GM21529 (cell line): ENCODE data around the gene ABCF3.
A peak's percentile ranks its signal among the peaks of the same experiment; 100 is the strongest.

ENCODE experiments used
- ATAC-seq: cut with Tn5 transposase; IDR thresholded peaks from one replicate; pipeline ENCODE4 v1.9.1; 2021; ENCODE audit not compliant: unreplicated experiment

The ABCF3 gene

GRCh38 chr3:184166671-184167070 lies 19.3 kb upstream of the ABCF3 start:
- ATAC-seq, result no peak

GRCh38 chr3:184167786-184168185 lies 18.2 kb upstream of the ABCF3 start:
- no peak for ATAC-seq

DNA sequence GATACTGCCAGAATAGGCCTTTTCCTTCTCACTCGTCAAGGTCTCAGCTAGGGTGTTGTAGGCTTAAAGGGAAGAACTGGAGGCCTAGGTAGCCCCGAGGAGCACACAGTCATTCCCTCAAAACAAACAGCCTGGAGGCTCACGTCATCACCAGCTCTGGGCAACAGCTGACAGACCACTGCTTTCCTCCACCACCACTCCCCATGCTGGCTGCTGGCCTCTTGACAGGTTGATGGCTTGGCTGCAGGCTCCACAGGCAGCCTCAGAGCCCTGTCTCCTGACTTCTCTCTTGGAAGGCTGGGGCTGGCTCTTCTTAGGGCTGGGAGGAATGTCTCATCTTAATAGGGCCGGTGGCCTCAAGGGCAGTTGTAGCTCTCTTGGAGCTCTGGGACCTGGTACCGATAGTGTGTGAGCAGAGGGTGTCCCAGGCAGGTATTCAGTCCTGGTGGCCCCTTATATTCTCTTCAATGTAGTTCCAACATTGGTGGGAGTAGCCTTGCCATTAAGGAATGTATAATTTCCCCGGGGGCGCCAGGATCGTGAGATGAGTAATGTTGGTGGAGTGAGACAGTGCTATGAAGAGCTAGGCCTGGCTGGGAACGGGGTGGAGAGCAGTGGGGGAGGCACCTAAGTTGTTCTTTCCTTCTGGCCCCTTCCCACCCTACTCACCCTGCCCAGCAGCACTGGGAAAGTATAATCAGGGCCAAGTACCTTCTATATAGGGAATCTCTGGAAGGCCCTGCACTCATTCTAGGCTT lies 17.5 kb upstream of the ABCF3 start:
- ATAC-seq, result no peak

GRCh38 chr3:184169896-184170875 lies 15.8 kb upstream of the ABCF3 start:
- ATAC-seq, result no peak

DNA sequence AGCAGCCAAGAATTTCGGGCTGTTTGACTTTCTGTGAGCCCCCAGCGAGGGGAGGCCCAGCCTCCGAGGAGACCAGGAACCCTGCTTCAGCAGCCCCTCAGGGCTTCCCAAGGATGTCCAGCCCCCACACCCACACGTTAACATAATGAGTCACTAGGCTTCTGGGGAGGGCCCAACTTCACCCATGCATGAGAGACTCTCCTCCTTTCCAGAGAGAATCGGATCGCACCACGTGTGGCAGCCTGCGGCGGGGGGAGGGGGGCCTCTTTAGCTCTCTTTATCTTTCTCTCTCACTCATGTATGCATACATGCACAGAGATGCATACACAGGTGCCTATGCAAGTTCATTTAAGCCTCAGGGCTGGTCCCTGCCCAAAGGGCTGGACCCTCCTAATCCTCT lies 14.4 kb upstream of the ABCF3 start:
- ATAC-seq, result no peak

- ATAC-seq, result no peak
Measured at GRCh38 chr3:184172681-184173373, 13.2 kb upstream of the ABCF3 start.

DNA sequence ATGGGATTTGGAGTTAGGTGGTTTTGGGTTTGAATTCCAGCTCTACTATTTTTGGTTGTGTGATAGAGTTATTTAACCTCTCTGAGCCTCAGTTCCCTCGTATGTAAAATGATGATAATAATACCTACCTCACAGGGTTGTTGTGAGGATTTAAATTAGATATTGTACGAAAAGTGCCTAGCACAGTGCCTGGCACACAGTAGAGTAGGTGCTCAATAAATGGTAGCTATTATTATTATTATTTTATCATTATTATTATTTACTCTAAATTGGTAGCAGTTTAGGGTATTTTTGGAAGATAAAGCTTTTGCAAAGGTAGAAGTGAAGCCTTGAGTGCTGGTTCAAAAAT lies 12.7 kb upstream of the ABCF3 start:
- no peak for ATAC-seq

DNA sequence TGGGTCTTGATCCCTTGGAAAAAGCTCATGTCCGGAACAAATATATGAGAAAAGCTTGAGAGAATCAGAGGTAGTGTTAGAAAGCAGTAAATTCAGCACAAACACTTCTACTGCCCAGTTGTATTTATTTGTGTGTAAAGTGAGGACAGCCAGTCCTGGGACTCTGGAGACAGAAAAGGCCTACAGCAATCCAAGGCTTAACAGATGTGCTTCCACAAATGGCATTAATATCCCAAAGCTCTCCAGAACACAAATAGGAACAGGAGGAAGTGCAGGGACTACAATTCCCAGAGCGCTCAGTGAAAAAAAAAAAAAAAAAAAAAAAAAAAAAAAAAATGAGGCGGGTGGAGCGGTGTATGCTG lies 11.7 kb upstream of the ABCF3 start:
- ATAC-seq, result no peak

DNA sequence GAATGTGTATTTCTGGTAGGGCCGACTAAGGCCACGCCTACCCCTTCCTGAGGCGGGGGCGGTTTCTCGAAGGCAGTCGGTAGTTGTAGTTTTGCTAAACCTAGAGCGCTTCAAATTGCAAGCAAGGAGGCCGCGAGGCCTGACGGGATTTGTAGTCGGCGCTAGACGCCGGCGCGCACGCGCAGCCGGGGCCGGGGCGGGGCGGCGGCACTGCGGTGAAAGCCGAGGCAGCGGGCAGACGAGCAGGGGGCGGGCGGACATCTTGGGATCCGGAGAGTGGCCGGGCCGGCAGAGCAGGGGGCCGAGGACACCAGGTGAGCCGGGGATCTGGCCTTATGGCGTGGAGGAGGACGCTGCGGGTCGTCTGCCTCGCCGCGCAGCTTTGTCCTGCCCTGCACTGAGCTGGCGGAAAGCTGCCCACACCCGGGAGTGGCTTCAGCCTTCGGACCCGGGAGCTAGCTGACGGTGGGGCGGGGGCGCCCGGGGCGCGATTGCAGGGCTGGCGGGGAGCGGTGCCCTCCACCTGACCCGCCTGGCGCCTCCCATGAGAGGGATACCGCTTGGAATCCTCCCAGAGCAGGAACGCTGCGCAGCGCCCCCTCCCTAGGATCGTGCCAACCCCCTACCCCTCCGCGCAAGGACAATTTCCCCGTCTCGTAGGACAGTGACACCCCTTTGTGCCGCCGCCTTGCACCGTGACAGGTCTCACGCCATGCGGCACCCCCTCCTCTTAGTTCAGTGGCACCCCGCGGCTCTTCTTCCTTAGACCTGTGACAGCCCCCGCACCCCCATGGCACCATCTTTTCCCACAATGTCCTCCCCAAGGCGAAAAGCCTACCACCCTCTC lies 11.1 kb upstream of the ABCF3 start, which contains the start of gene AP2M1:
TSS of gene AP2M1 (plus strand) at position 210 of the 847 bp plus-strand sequence. CDS start 2,139 bp downstream, outside the sequence.
- ATAC-seq, result peak; percentile 96

GRCh38 chr3:184175506-184175905 lies 10.5 kb upstream of the ABCF3 start:
- no peak for ATAC-seq

GRCh38 chr3:184175981-184176376 lies 10.0 kb upstream of the ABCF3 start:
- ATAC-seq, result no peak

DNA sequence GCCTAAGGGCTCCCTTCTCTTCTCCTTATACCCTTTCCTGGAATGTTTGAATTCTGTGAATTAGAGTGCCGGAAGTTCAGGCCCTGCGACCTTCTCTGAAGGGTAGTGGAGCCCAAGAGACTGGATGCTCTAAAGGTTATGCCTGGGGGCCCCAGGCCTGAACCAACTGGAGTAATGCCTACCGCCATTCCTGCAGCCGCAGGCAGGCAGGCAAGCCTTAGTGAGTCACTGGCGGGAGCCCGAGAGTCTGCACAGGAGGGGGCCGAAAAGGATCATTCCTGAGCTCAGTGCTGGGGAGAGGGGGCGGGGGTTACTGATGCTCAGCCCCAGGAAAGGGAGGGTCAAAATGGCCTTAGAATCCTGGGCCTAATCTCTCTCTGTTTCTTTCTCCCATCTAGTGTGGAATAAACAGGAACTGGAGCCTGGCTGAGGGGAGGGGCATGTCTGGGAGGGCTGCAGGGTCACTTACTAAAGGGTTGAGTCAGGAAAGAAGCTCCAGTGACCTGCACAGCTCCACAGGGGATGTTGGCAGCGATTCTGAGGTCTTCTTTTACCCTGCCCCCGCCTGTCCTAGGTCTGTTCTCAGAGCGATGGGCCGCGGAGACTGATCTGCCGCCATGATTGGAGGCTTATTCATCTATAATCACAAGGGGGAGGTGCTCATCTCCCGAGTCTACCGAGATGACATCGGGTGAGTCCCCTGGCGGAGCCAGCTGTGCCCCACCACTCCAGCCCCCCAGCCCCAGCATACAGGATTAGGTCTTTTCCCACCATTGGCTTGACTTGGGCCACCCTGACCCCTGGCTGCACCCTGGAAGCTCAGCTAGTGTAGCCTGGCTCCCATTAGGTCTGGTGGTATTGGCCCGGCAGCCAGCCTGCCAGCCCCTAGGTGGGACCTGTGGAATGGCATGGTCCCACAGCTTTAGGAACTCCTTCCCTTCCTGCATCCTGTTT lies 9.3 kb upstream of the ABCF3 start:
- ATAC-seq, result no peak

DNA sequence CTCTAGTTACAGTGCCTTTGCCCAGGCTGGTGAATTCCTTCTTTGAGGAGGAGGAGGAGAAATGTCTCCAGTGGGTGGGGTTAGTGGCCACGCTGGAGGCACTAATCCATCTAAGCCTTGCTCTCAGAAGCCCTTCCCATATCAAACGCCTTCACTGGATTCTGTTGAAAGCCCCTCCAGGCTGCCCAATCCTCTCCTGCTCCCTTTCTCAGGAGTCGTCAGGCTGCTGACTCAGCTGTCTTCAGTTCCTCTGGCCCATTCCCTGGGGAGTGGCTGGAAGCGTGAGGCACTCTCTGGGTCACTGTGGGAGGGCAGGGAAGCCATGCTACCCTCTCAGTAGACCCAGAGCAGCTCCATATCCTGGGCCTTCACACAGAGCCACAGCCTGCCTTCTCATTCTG lies 8.7 kb upstream of the ABCF3 start:
- ATAC-seq, result no peak

GRCh38 chr3:184177767-184178306 lies 8.2 kb upstream of the ABCF3 start:
- ATAC-seq, result no peak

DNA sequence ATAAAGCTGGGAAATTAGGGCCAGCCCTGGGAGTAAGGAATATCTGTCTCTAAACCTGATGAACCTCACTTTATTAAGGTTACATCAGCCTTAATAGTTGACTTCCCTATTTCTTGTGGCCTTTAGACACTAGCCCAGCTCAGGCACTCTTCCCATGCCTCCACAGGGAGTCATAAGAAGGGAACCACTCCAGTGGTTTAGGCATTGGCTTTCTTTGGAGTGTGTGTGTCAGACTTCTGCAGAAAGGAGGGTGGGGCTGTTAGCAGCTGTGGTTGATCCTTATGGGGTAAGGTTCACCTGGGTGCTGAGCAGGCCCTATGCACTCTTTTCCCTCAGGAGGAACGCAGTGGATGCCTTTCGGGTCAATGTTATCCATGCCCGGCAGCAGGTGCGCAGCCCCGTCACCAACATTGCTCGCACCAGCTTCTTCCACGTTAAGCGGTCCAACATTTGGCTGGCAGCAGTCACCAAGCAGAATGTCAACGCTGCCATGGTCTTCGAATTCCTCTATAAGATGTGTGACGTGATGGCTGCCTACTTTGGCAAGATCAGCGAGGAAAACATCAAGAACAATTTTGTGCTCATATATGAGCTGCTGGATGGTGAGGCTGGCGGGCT lies 7.4 kb upstream of the ABCF3 start:
- no peak for ATAC-seq

GRCh38 chr3:184180165-184180564 lies 5.8 kb upstream of the ABCF3 start:
- no peak for ATAC-seq

DNA sequence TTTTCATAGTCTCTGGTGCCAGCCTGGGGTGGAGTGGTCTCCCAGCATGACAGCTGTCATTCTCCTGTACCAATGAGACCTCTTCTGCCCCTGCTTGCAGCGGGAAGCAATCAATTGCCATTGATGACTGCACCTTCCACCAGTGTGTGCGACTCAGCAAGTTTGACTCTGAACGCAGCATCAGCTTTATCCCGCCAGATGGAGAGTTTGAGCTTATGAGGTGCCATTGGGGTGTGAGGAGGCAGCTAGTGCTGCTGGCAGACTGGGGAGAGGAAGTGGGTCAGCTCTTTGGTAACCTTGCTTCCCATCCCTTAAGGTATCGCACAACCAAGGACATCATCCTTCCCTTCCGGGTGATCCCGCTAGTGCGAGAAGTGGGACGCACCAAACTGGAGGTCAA lies 4.4 kb upstream of the ABCF3 start:
- ATAC-seq, result no peak

- ATAC-seq, result no peak
Measured at GRCh38 chr3:184183679-184184078, 2.3 kb upstream of the ABCF3 start.
